Measurements from ENCODE around the gene POLR1F. TPM values are rescaled to one million over a fixed set of nuclear protein-coding genes. Genes with fewer than 3 reads are reported as not detected.

The POLR1F gene
- total RNA-seq, 1 experiment from 2014 or later = 21.1 TPM

- Histone ChIP-seq H3K27me3 (ENCODE audit: insufficient read depth, low read length) (no peaks in the 10 kb centered on the region), H2AFZ (ENCODE audit: low read depth, low read length, poor library complexity, severe bottlenecking) (no peak overlapping the region), H4K20me1 (ENCODE audit: insufficient read depth) (no peaks in the 10 kb centered on the region), H3K36me3 (ENCODE audit: control insufficient read depth in 1 of 2, insufficient read depth in 2 of 2, low read length in 2 of 2) (peaks cover 0 to 2% of the 10 kb centered on the region in 2 experiments; a peak in 1 of 4 replicates), H3K4me2 (ENCODE audit: low read length) (no peak overlapping the region), H3K27ac (ENCODE audit: low read depth, low read length) (no peak overlapping the region), H3K4me1 (ENCODE audit: control insufficient read depth in 1 of 2, insufficient read depth in 2 of 2, low read length in 2 of 2) (no peaks in the 10 kb centered on the region), H3K9ac (ENCODE audit: low read length) (no peak overlapping the region), H3K79me2 (ENCODE audit: insufficient read depth, low read length) (no peaks in the 10 kb centered on the region), H3K9me2 (ENCODE audit: insufficient read depth) (no peaks in the 10 kb centered on the region), H3K9me3 (ENCODE audit: control insufficient read depth in 1 of 2, insufficient read depth in 1 of 2, low read depth in 1 of 2, low read length in 2 of 2) (no peaks in the 10 kb centered on the region), H3K4me3 (replicated peaks in 1 of 2; ENCODE audit: low read depth in 1 of 2, low read length in 2 of 2) (no peak overlapping the region)
- POLR2A ChIA-PET = no interaction called here
- ATAC-seq (no peak), DNase-seq (ENCODE audit: low read depth, low spot score) (no peak)
- TF ChIP-seq EGR1 (IDR thresholded peaks at IDR 0.05; ENCODE audit: low read depth) (no peak), TCF7L2 (IDR thresholded peaks at IDR 0.05; ENCODE audit: borderline replicate concordance, extremely low read depth, insufficient read depth, insufficient read length) (no peak), SRF (IDR thresholded peaks at IDR 0.05; ENCODE audit: low read depth) (no peak)
- intact Hi-C loops (cut with micrococcal nuclease) = no loop called here
- RAD21 ChIA-PET (ENCODE audit: low non-redundant PET in 1 of 2, low total read pairs in 2 of 2, uncharacterized antibody in 2 of 2, unreplicated experiment in 2 of 2) = no interaction called here
- CTCF ChIA-PET = no interaction called here
- no TSS peak for BruUV-seq (replicated peaks)
These were observed 16.6 kb downstream of the POLR1F start for GRCh38 chr7:19692111-19692828.

- H3K9me2 ChIP-seq (ENCODE audit: insufficient read depth) = no peaks in the 10 kb centered on the region
These were observed 18.1 kb downstream of the POLR1F start for GRCh38 chr7:19690736-19691135.

More at GRCh38 chr7:19690736-19691135, 18.1 kb downstream of the POLR1F start:
- H3K27ac ChIP-seq (ENCODE audit: low read depth, low read length) = no peak overlapping the region
- H3K4me3 ChIP-seq (replicated peaks in 1 of 2; ENCODE audit: low read depth in 1 of 2, low read length in 2 of 2) = no peak overlapping the region
- intact Hi-C loops (cut with micrococcal nuclease) = no loop called here
- ATAC-seq (no peak), DNase-seq (ENCODE audit: low read depth, low spot score) (no peak)
- ChIA-PET RAD21 (ENCODE audit: low non-redundant PET in 1 of 2, low total read pairs in 2 of 2, uncharacterized antibody in 2 of 2, unreplicated experiment in 2 of 2) (no interaction called here), CTCF (no interaction called here), POLR2A (no interaction called here)
- TF ChIP-seq ZNF274 (IDR thresholded peaks at IDR 0.05; ENCODE audit: low read depth, low read length) (no peak), POLR2AphosphoS5 (IDR thresholded peaks at IDR 0.05; ENCODE audit: low read depth, low read length) (no peak), YY1 (IDR thresholded peaks at IDR 0.05; ENCODE audit: extremely low read depth, insufficient replicate concordance, low read depth, low read length) (no peak), EZH2phosphoT487 (IDR thresholded peaks at IDR 0.05; ENCODE audit: borderline replicate concordance) (no peak), ZFX (IDR thresholded peaks at IDR 0.05) (no peak), TCF7L2 (IDR thresholded peaks at IDR 0.05; ENCODE audit: borderline replicate concordance, extremely low read depth, insufficient read depth, insufficient read length) (no peak), MAX (IDR thresholded peaks at IDR 0.05) (no peak), ATF3 (IDR thresholded peaks at IDR 0.05) (no peak), POLR2A (IDR thresholded peaks at IDR 0.05; ENCODE audit: borderline replicate concordance, extremely low read depth, insufficient read depth, insufficient read length) (no peak), SP1 (IDR thresholded peaks at IDR 0.05; ENCODE audit: low read depth) (no peak), CTCF (IDR thresholded peaks at IDR 0.05 in 2 of 3, conservative IDR thresholded peaks at IDR 0.05 in 1 of 3; ENCODE audit: borderline replicate concordance in 1 of 3, insufficient read depth in 1 of 3, low read depth in 2 of 3, low read length in 2 of 3) (no peak), CEBPB (IDR thresholded peaks at IDR 0.05; ENCODE audit: low read depth) (no peak)
- no peak overlapping the region for H3K4me2 ChIP-seq (ENCODE audit: low read length)
- BruUV-seq (replicated peaks) = no TSS peak
- H3K4me1 ChIP-seq (ENCODE audit: control insufficient read depth in 1 of 2, insufficient read depth in 2 of 2, low read length in 2 of 2) = no peaks in the 10 kb centered on the region
- no peak overlapping the region for H2AFZ ChIP-seq (ENCODE audit: low read depth, low read length, poor library complexity, severe bottlenecking)
- no peaks in the 10 kb centered on the region for H3K79me2 ChIP-seq (ENCODE audit: insufficient read depth, low read length)
- no peaks in the 10 kb centered on the region for H3K9me3 ChIP-seq (ENCODE audit: control insufficient read depth in 1 of 2, insufficient read depth in 1 of 2, low read depth in 1 of 2, low read length in 2 of 2)
- H4K20me1 ChIP-seq (ENCODE audit: insufficient read depth) = no peaks in the 10 kb centered on the region
- H3K27me3 ChIP-seq (ENCODE audit: insufficient read depth, low read length) = no peaks in the 10 kb centered on the region
- H3K9ac ChIP-seq (ENCODE audit: low read length) = no peak overlapping the region
- no peaks in the 10 kb centered on the region for H3K36me3 ChIP-seq (ENCODE audit: control insufficient read depth in 1 of 2, insufficient read depth in 2 of 2, low read length in 2 of 2)
